T1000 (cell line): Measurements from ENCODE around the gene RAG2.

Source experiments
- DNase-seq: peaks from one replicate; lab custom pipeline; 2025; ENCODE audit warnings: mixed read lengths; lab: John Stamatoyannopoulos, UW

The RAG2 gene

GRCh38 chr11:36550385-36551115, 47.5 kb downstream of the RAG2 start:
- no peak for DNase-seq
